Measurements from ENCODE around the gene SLC39A11.
"Not testable (repeated sequence)": the region's sequence is repeated elsewhere in the genome, so short reads cannot be mapped to it uniquely, and the experiment has no call there.

SLC39A11 gene

DNA sequence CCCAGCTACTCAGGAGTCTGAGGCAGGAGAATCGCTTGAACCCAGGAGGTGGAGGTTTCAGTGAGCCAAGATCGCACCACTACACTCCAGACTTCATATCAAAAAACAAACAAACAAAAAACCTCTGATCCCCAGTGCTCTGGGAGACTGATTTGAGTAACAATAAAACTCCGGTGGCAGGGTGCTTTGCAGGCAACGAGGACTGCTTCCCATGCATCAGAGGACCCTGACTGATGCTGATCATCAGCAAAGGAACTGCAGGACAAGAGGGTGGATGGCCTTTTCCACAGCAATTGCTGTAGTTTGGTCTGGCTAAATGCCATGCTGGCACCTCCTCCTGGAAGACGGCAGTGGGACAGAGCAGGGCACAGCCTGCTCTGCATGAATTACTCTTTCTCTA, 6.4 kb upstream of the SLC39A11 start:
- H3K79me2 ChIP-seq (ENCODE audit: low read length): no peaks in the 10 kb centered on the region
- no peaks in the 10 kb centered on the region for H3K9me3 ChIP-seq (ENCODE audit: insufficient read depth, low read length)
- TF ChIP-seq EZH2phosphoT487 (IDR thresholded peaks at IDR 0.05; ENCODE audit: low read depth): no peak
- H3K27ac ChIP-seq (ENCODE audit: low read length): no peak overlapping the region
- H2AFZ ChIP-seq (ENCODE audit: low read depth, low read length): no peak overlapping the region
- H3K27me3 ChIP-seq (ENCODE audit: low read depth, low read length): peaks cover 9% of the 10 kb centered on the region; the same call in 1 of the 2 replicates
- no peaks in the 10 kb centered on the region for H4K20me1 ChIP-seq (ENCODE audit: insufficient read depth, low read length)
- no peak overlapping the region for H3K9ac ChIP-seq (ENCODE audit: low read length)
- no peak overlapping the region for H3K4me2 ChIP-seq (ENCODE audit: low read length)
- no peak overlapping the region for H3K4me3 ChIP-seq (ENCODE audit: low read length)
- H3K36me3 ChIP-seq (replicated peaks; ENCODE audit: low read depth, low read length): no peaks in the 10 kb centered on the region
- no peaks in the 10 kb centered on the region for H3K4me1 ChIP-seq (ENCODE audit: low read length)

DNA sequence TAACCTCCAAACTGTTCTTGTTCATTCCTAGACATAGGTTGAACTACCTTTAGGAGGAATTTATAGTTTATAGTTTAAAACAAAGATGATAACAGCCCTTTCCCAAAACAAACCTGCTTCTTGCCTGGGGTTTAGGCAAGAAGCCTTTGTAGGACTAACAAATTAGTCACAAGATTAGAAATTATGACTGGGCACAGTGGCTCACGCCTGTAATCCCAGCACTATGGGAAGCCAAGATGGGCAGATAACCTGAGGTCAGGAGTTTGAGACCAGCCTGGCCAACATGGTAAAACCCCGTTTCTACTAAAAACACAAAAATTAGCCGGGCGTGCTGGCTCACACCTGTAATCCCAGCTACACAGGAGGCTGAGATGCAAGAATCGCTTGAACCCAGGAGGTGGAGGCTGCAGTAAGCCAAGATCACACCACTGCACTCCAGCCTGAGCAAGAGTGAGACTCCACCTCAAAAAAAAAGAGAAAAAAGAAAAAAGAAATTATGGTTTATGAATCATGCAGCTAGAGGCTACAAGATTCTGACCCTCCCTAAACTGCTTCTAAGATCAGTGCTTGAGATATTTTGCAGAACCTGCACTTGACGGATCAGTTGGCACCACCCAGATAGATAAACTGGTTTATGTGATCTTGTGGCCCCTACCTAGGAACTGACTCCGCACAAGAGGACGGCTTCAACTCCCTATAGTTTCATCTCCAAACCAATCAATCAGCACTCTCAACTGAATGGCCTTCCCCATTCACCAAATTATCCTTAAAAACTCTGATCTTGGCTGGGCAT, 5.7 kb upstream of the SLC39A11 start:
- not testable (repeated sequence) for H2AFZ ChIP-seq (ENCODE audit: low read depth, low read length); H3K4me3 ChIP-seq (ENCODE audit: low read length); H3K27ac ChIP-seq (ENCODE audit: low read length); H3K9me3 ChIP-seq (ENCODE audit: insufficient read depth, low read length); H3K79me2 ChIP-seq (ENCODE audit: low read length); H3K4me2 ChIP-seq (ENCODE audit: low read length); H3K27me3 ChIP-seq (ENCODE audit: low read depth, low read length); H3K9ac ChIP-seq (ENCODE audit: low read length); H4K20me1 ChIP-seq (ENCODE audit: insufficient read depth, low read length); H3K36me3 ChIP-seq (replicated peaks; ENCODE audit: low read depth, low read length); H3K4me1 ChIP-seq (ENCODE audit: low read length)

DNA sequence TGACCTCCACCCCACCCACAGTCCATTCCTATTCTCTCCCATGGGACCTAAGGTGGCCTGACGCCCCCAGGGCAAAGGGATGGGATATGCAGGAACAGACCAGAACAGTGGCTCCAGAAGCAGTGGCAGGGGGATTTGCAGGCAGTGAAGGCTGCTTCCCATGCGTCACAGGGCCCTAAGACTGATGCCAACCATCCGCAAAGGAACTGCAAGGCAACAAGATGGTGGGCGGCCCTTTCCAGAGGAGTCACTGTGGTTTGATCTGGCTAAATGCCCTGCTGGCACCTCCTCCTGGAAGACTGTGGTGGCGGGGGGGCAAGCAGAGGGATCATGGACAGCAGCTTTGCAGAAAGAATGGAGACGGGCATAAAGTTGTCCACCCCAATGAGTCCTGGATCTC, 4.4 kb upstream of the SLC39A11 start:
- H3K4me1 ChIP-seq (ENCODE audit: low read length): 0 out of 2 replicates have a peak, but pooled peaks cover 2% of the 10 kb centered on the region
- no peak overlapping the region for H3K4me3 ChIP-seq (ENCODE audit: low read length)
- no peak overlapping the region for H3K4me2 ChIP-seq (ENCODE audit: low read length)
- no peak overlapping the region for H2AFZ ChIP-seq (ENCODE audit: low read depth, low read length)
- TF ChIP-seq, protein P1, sequence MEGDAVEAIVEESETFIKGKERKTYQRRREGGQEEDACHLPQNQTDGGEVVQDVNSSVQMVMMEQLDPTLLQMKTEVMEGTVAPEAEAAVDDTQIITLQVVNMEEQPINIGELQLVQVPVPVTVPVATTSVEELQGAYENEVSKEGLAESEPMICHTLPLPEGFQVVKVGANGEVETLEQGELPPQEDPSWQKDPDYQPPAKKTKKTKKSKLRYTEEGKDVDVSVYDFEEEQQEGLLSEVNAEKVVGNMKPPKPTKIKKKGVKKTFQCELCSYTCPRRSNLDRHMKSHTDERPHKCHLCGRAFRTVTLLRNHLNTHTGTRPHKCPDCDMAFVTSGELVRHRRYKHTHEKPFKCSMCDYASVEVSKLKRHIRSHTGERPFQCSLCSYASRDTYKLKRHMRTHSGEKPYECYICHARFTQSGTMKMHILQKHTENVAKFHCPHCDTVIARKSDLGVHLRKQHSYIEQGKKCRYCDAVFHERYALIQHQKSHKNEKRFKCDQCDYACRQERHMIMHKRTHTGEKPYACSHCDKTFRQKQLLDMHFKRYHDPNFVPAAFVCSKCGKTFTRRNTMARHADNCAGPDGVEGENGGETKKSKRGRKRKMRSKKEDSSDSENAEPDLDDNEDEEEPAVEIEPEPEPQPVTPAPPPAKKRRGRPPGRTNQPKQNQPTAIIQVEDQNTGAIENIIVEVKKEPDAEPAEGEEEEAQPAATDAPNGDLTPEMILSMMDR (IDR thresholded peaks at IDR 0.05; ENCODE audit: low read depth, low read length): no peak
- no peak for TF ChIP-seq EZH2phosphoT487 (IDR thresholded peaks at IDR 0.05; ENCODE audit: low read depth)
- no peak overlapping the region for H3K27ac ChIP-seq (ENCODE audit: low read length)
- no peaks in the 10 kb centered on the region for H3K36me3 ChIP-seq (replicated peaks; ENCODE audit: low read depth, low read length)
- H3K9me3 ChIP-seq (ENCODE audit: insufficient read depth, low read length): no peaks in the 10 kb centered on the region
- peaks cover 3% of the 10 kb centered on the region for H3K79me2 ChIP-seq (ENCODE audit: low read length)
- H3K27me3 ChIP-seq (ENCODE audit: low read depth, low read length): peaks cover 9% of the 10 kb centered on the region; the same call in 1 of the 2 replicates
- no peaks in the 10 kb centered on the region for H4K20me1 ChIP-seq (ENCODE audit: insufficient read depth, low read length)
- no peak overlapping the region for H3K9ac ChIP-seq (ENCODE audit: low read length)

GRCh38 chr17:73096211-73096610, 3.7 kb upstream of the SLC39A11 start:
- H3K27me3 ChIP-seq (ENCODE audit: low read depth, low read length): peaks cover 9% of the 10 kb centered on the region; the same call in 1 of the 2 replicates
- H3K4me1 ChIP-seq (ENCODE audit: low read length): peaks cover 6% of the 10 kb centered on the region
- H3K36me3 ChIP-seq (replicated peaks; ENCODE audit: low read depth, low read length): no peaks in the 10 kb centered on the region
- H2AFZ ChIP-seq (ENCODE audit: low read depth, low read length): no peak overlapping the region
- H3K4me3 ChIP-seq (ENCODE audit: low read length): no peak overlapping the region
- no peaks in the 10 kb centered on the region for H4K20me1 ChIP-seq (ENCODE audit: insufficient read depth, low read length)
- no peak overlapping the region for H3K27ac ChIP-seq (ENCODE audit: low read length)
- peaks cover 8% of the 10 kb centered on the region for H3K79me2 ChIP-seq (ENCODE audit: low read length)
- H3K9me3 ChIP-seq (ENCODE audit: insufficient read depth, low read length): no peaks in the 10 kb centered on the region
- no peak overlapping the region for H3K4me2 ChIP-seq (ENCODE audit: low read length)
- H3K9ac ChIP-seq (ENCODE audit: low read length): no peak overlapping the region
- TF ChIP-seq EZH2phosphoT487 (IDR thresholded peaks at IDR 0.05; ENCODE audit: low read depth): no peak
- TF ChIP-seq, protein P1 (IDR thresholded peaks at IDR 0.05; ENCODE audit: low read depth, low read length): no peak

DNA sequence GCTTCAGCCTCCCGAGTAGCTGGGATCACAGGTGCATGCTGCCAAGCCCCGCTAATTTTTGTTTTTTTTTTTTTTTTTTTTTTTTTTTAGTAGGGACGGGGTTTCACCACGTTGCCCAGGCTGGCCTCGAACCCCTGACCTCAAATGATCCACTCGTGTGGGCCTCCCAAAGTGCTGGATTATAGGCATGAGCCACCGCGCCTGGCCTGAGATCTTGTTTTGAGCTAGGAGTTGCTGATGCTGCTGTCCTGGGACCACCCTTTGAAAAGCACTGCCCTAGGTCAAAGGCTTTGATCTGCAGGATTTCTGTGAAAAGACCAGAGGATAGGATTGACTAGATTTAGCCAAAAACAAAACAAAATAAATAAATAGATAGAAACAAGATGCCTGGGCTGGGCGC, 798 bp upstream of the SLC39A11 start:
- Histone ChIP-seq H3K4me2 (ENCODE audit: low read length) (peak overlapping the region; percentile 88), H3K9ac (ENCODE audit: low read length) (peak overlapping the region; percentile 81), H4K20me1 (ENCODE audit: insufficient read depth, low read length) (no peaks in the 10 kb centered on the region), H3K79me2 (ENCODE audit: low read length) (peaks cover 19% of the 10 kb centered on the region), H3K27me3 (ENCODE audit: low read depth, low read length) (peaks cover 9% of the 10 kb centered on the region; the same call in 1 of the 2 replicates), H3K36me3 (replicated peaks; ENCODE audit: low read depth, low read length) (no peaks in the 10 kb centered on the region), H2AFZ (ENCODE audit: low read depth, low read length) (peak overlapping the region; percentile 98), H3K9me3 (ENCODE audit: insufficient read depth, low read length) (no peaks in the 10 kb centered on the region), H3K4me3 (ENCODE audit: low read length) (peak overlapping the region; percentile 93), H3K27ac (ENCODE audit: low read length) (no peak overlapping the region), H3K4me1 (ENCODE audit: low read length) (peaks cover 6% of the 10 kb centered on the region)
- no peak for TF ChIP-seq EZH2phosphoT487 (IDR thresholded peaks at IDR 0.05; ENCODE audit: low read depth)
- TF ChIP-seq, protein P1 (IDR thresholded peaks at IDR 0.05; ENCODE audit: low read depth, low read length): no peak

All from OCI-LY3 (cell line).